Posterior cingulate gyrus (tissue), 11 donors: Measurements from ENCODE around the gene SPECC1L.

Source experiments
- DNase-seq, 10 donors: peaks; one replicate each; pipeline versions ENCODE4 v3.0.0 to v3.0.0-alpha.2; 2020 to 2021; ENCODE audit warnings: mixed read lengths in 3 of 10
- intact Hi-C: fragments of 100-400 bp; cut with DNase I; formaldehyde crosslinking; loops from one replicate; pipeline ENCODE4 v1.15.1; 2023

Gene SPECC1L

DNA sequence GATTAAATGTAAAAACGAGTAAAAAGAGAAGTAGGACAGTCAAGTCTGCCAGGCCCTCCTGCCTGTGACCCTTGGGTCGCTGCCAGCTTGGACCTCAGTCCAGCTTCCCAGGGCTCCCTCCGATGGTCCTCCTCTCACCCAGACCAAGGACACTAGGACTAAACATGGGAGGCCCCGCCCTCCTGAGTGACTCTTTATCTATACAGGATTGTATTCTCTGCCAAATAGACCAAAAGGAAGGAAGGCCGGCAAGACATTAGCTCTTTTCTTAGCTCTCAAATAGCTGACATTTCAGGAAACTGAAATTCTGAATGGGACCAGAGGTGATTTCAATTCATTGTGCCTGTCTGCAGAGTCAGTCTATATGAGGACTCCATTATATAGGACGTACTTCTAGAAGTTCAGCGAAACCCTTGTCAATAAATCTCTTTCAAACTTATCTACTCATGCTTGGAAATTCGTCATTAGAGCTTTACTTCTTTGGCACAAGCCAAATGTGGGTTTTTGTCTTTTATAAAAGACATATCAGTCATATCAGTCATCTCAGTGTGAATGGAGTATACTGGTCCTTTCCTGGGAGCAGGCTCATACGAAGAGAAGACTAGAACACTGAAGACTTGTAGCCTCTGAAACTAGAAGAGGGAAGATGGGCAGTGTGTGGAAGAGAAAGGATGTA, 185.3 kb downstream of the SPECC1L start:
- intact Hi-C loops: no loop called here
- DNase-seq: no peak

GRCh38 chr22:24457894-24458420, 187.3 kb downstream of the SPECC1L start:
- intact Hi-C loops: no loop called here
- no peak for DNase-seq

DNA sequence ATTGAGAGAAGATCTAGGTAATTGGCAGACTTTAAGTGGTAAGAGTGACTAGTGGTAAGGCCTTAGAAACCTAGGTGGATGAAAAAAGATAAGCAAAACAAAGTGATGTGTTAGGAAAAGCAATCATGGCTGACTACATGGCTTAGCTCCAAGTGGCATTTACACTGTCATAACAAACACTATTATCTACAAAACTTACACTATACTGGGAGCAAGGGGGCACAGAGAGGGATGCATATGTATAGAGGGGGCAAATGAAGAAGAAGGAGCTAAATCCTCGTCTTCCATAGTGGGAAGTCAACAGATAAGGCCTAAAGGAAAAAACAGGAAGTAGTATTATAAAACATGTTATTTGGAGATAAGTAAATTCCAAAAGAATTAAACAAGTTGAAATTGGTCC, 189.3 kb downstream of the SPECC1L start:
- no peak for DNase-seq
- intact Hi-C loops: no loop called here

GRCh38 chr22:24460418-24461089, 189.9 kb downstream of the SPECC1L start:
- no peak for DNase-seq

GRCh38 chr22:24463071-24463760, 192.6 kb downstream of the SPECC1L start:
- no peak for DNase-seq
- intact Hi-C loops: no loop called here

More at GRCh38 chr22:24460418-24461089, 189.9 kb downstream of the SPECC1L start:
- intact Hi-C loops: no loop called here

GRCh38 chr22:24465566-24465965, 194.9 kb downstream of the SPECC1L start:
- intact Hi-C loops: no loop called here

DNA sequence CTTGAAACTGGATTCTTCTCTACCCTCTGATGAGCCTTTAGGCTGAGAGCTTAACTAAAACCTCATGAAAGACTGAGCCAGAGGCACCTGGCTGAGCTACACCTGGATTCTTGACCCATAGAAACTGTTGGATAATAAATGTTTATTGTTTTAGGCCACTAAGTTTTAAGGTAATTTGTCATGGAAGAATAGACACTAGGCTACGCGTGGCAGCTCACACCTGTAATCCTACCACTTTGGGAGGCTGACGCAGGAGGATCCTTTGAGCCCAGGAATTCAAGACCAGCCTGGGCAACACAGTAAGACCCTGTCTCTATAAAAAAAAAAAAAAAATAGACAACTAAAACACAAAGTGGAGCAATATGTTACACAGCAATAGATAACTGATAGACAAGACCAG, 195.3 kb downstream of the SPECC1L start:
- DNase-seq: no peak
- intact Hi-C loops: no loop called here

More at GRCh38 chr22:24465566-24465965, 194.9 kb downstream of the SPECC1L start:
- no peak for DNase-seq

- DNase-seq: no peak
- intact Hi-C loops: no loop called here
Observed at GRCh38 chr22:24466716-24467328, 196.2 kb downstream of the SPECC1L start.

DNA sequence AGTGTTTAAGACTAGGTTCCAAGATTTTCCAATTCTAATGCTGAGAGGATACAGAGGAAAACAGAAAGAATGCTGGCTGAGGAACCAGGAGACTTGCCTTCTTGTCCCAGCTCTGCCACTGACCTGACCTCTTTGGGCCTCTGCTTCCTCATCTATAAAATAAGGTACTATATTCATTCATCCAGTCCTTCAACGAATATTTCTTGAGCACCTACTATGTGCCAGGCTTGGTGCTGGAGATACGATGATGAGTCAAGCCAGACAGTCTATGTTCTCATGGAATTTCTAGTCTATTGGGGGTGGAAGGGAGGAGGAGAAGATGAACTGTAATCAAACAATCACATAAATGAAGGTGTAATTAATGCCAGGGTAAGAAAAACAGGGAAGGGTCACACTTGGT, 196.7 kb downstream of the SPECC1L start:
- intact Hi-C loops: no loop called here

More for the DNA sequence above, 196.7 kb downstream of the SPECC1L start:
- DNase-seq: no peak
